A549 (cell line): ENCODE measurements around the gene TMEM51.

Experiments used
- CHD4 ChIP-seq: fragments of 200-600 bp; sonication (generic); IDR thresholded peaks from 2 replicates; pipeline ENCODE4 v1.6.1; 2016; ENCODE audit warnings: antibody characterized with exemption, mild to moderate bottlenecking, borderline replicate concordance
- ESRRA ChIP-seq: fragments of 150-350 bp; IDR thresholded peaks from 2 replicates; pipeline ENCODE4 v1.6.1; 2014; ENCODE audit warnings: mild to moderate bottlenecking, low read length, borderline replicate concordance
- NFE2L2 ChIP-seq: fragments of 150-350 bp; conservative IDR thresholded peaks from 2 replicates; pipeline ENCODE4 v1.6.1; 2014; ENCODE audit warnings: low read length
- POLR2A ChIP-seq: IDR thresholded peaks from 2 replicates; pipeline ENCODE4 v1.6.1; 2012; ENCODE audit warnings: mild to moderate bottlenecking, low read length
- RAD21 ChIP-seq, 2 experiments: fragments of >200 bp in 1 of 2; sonication (Bioruptor Twin) in 1 of 2; formaldehyde crosslinking in 1 of 2; IDR thresholded peaks in 1 of 2; conservative IDR thresholded peaks in 1 of 2; 2 replicates in 1 of 2; 3 replicates in 1 of 2; pipeline ENCODE4 v1.6.1; 2012 to 2018; ENCODE audit warnings: inconsistent platforms in 1 of 2
- SREBF2 ChIP-seq: fragments of 450-650 bp; IDR thresholded peaks from 2 replicates; pipeline ENCODE4 v1.6.1; 2014; ENCODE audit warnings: mild to moderate bottlenecking, moderate library complexity
- TF ChIP-seq, protein P1 (sequence below): fragments of 150-350 bp; IDR thresholded peaks from 2 replicates; pipeline ENCODE4 v1.6.1; 2014; ENCODE audit warnings: low read depth, mild to moderate bottlenecking, low read length
- TF ChIP-seq, protein P2 (sequence below): fragments of >200 bp; sonication (Bioruptor Twin); formaldehyde crosslinking; IDR thresholded peaks from 3 replicates; pipeline ENCODE4 v1.5.1; 2016
- TF ChIP-seq, protein P3 (sequence below): fragments of 450-650 bp; IDR thresholded peaks from 2 replicates; pipeline ENCODE4 v1.6.1; 2014; ENCODE audit warnings: antibody characterized with exemption

DNA sequence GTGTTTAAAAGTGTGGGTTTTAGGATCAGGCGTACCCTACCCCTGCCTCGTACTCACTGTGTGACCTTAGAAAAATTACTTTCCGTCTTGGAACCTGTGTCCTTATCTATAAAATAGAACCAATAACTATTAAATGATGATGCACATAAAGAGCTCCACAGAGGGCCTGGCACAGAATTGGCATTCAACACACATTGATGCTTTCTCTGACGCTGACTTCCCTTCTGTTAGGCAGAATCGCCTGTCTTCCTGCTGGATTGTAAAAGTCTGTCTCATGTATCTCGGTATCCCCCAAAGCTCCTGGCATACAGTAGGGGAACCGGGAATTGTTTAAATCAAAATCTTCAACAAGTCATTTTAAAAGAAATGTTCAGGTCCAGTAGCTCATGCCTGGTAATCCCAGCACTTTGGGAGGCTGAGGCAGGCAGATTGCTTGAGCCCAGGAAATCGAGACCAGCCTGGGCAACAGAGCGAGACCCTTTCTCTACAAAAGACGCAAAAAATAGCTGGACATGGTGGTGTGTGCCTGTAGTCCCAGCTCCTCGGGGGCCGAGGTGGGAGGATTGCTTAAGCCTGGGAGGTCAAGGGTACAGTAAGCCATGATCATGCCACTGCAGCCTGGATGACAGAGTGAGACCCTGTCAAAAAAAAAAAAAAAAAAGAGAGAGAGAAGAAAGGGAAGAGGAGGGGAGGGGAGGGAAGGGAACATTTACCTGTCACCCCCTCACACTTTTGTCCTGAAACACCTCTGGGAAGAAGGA is 52.2 kb downstream of the TMEM51 start:
- TF ChIP-seq CHD4 (no peak), SREBF2 (no peak), ESRRA (no peak), RAD21 (conservative IDR thresholded peaks at IDR 0.05 in 1 of 2, IDR thresholded peaks at IDR 0.05 in 1 of 2) (no peak), NFE2L2 (no peak), POLR2A (no peak)
- TF ChIP-seq, protein P1, sequence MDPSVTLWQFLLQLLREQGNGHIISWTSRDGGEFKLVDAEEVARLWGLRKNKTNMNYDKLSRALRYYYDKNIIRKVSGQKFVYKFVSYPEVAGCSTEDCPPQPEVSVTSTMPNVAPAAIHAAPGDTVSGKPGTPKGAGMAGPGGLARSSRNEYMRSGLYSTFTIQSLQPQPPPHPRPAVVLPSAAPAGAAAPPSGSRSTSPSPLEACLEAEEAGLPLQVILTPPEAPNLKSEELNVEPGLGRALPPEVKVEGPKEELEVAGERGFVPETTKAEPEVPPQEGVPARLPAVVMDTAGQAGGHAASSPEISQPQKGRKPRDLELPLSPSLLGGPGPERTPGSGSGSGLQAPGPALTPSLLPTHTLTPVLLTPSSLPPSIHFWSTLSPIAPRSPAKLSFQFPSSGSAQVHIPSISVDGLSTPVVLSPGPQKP, result no peak
- TF ChIP-seq, protein P2, sequence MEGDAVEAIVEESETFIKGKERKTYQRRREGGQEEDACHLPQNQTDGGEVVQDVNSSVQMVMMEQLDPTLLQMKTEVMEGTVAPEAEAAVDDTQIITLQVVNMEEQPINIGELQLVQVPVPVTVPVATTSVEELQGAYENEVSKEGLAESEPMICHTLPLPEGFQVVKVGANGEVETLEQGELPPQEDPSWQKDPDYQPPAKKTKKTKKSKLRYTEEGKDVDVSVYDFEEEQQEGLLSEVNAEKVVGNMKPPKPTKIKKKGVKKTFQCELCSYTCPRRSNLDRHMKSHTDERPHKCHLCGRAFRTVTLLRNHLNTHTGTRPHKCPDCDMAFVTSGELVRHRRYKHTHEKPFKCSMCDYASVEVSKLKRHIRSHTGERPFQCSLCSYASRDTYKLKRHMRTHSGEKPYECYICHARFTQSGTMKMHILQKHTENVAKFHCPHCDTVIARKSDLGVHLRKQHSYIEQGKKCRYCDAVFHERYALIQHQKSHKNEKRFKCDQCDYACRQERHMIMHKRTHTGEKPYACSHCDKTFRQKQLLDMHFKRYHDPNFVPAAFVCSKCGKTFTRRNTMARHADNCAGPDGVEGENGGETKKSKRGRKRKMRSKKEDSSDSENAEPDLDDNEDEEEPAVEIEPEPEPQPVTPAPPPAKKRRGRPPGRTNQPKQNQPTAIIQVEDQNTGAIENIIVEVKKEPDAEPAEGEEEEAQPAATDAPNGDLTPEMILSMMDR, result no peak
- TF ChIP-seq, protein P3, sequence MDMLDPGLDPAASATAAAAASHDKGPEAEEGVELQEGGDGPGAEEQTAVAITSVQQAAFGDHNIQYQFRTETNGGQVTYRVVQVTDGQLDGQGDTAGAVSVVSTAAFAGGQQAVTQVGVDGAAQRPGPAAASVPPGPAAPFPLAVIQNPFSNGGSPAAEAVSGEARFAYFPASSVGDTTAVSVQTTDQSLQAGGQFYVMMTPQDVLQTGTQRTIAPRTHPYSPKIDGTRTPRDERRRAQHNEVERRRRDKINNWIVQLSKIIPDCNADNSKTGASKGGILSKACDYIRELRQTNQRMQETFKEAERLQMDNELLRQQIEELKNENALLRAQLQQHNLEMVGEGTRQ, result no peak
